DOHH2 (cell line): ENCODE measurements around the gene FHOD3.

ENCODE experiments used
- CTCF ChIP-seq: fragments of 200-600 bp; sonication (generic); IDR thresholded peaks from one replicate; pipeline ENCODE4 v1.5.1; 2014; ENCODE audit warnings: antibody characterized with exemption, mild to moderate bottlenecking, low read depth, low read length; ENCODE audit not compliant: poor library complexity, severe bottlenecking
- EZH2phosphoT487 ChIP-seq: fragments of 200-600 bp; sonication (generic); IDR thresholded peaks from 2 replicates; pipeline ENCODE4 v1.6.1; 2017; ENCODE audit warnings: borderline replicate concordance, mild to moderate bottlenecking, antibody characterized with exemption, low read length, moderate library complexity, mixed read lengths

- no peak for TF ChIP-seq CTCF
- TF ChIP-seq EZH2phosphoT487: no peak
Observed at GRCh38 chr18:36537289-36537688, 239.8 kb downstream of the FHOD3 start.
